Common myeloid progenitor, CD34-positive (primary cell): ENCODE measurements around the gene SSPN.
A peak's percentile ranks its signal among the peaks of the same experiment; 100 is the strongest.
"Not testable (repeated sequence)": the region's sequence is repeated elsewhere in the genome, so short reads cannot be mapped to it uniquely, and the experiment has no call there.

Experiments
- CTCF ChIA-PET: fragments of 350-600 bp; sonication (Branson Sonifier 250); formaldehyde crosslinking; loops from one replicate; lab custom pipeline; 2021; ENCODE audit warnings: antibody characterized with exemption; lab: Charles Lee
- POLR2A ChIA-PET: fragments of 350-600 bp; sonication (Branson Sonifier 250); formaldehyde crosslinking; loops from one replicate; lab custom pipeline; 2021; ENCODE audit warnings: antibody characterized with exemption; lab: Charles Lee
- DNase-seq, 3 donors: peaks; one replicate each; pipeline versions ENCODE4 v3.0.0 to v3.0.0-alpha.2; 2013
- H3K27ac ChIP-seq, 2 experiments: 1 replicate in 1 of 2; 2 replicates in 1 of 2; pipeline ENCODE4 v1.7.0; 2013; ENCODE audit warnings: inconsistent platforms in 2 of 2, low read length in 2 of 2, mild to moderate bottlenecking in 2 of 2, low read depth in 1 of 2, moderate library complexity in 1 of 2; ENCODE audit not compliant: severe bottlenecking in 2 of 2, insufficient read depth in 1 of 2, poor library complexity in 1 of 2
- H3K27me3 ChIP-seq, 5 experiments: replicated peaks in 2 of 5; 1 replicate in 3 of 5; 2 replicates in 2 of 5; pipeline versions ENCODE4 v1.6.1 to v1.7.0; 2013; ENCODE audit warnings: low read length in 4 of 5, mild to moderate bottlenecking in 2 of 5, moderate library complexity in 2 of 5, inconsistent platforms in 1 of 5; ENCODE audit not compliant: insufficient read depth in 5 of 5, control insufficient read depth in 4 of 5
- H3K36me3 ChIP-seq, 4 experiments: 1 replicate in 2 of 4; 2 replicates in 2 of 4; pipeline versions ENCODE4 v1.6.1 to v1.7.0; 2013; ENCODE audit warnings: low read length in 3 of 4, control low read depth in 1 of 4, mild to moderate bottlenecking in 1 of 4; ENCODE audit not compliant: control insufficient read depth in 4 of 4, insufficient read depth in 4 of 4
- H3K4me1 ChIP-seq, 4 experiments: 1 replicate in 3 of 4; 2 replicates in 1 of 4; pipeline versions ENCODE4 v1.6.1 to v1.7.1; 2013; ENCODE audit warnings: low read length in 3 of 4, mild to moderate bottlenecking in 3 of 4, control low read depth in 1 of 4, inconsistent platforms in 1 of 4, moderate library complexity in 1 of 4; ENCODE audit not compliant: control insufficient read depth in 4 of 4, insufficient read depth in 4 of 4; ENCODE audit errors: control extremely low read depth in 1 of 4
- H3K4me3 ChIP-seq, 7 experiments: 1 replicate in 4 of 7; 2 replicates in 3 of 7; pipeline versions ENCODE4 v1.5.1 to v1.7.0; 2013; ENCODE audit warnings: mild to moderate bottlenecking in 7 of 7, low read length in 6 of 7, moderate library complexity in 6 of 7, inconsistent platforms in 2 of 7, low read depth in 2 of 7, control low read depth in 1 of 7; ENCODE audit not compliant: insufficient read depth in 4 of 7, control insufficient read depth in 1 of 7; ENCODE audit errors: extremely low read depth in 1 of 7
- H3K9me3 ChIP-seq, 5 experiments: 1 replicate in 4 of 5; 2 replicates in 1 of 5; pipeline versions ENCODE4 v1.6.1 to v1.7.1; 2013; ENCODE audit warnings: low read length in 4 of 5, mild to moderate bottlenecking in 2 of 5, inconsistent platforms in 1 of 5, low read depth in 1 of 5, moderate library complexity in 1 of 5; ENCODE audit not compliant: control insufficient read depth in 4 of 5, insufficient read depth in 2 of 5; ENCODE audit errors: control extremely low read depth in 1 of 5
- WGBS: methylation state at CpG from one replicate; pipeline ENCODE4 v1.1.5; 2013; ENCODE audit not compliant: insufficient coverage; 5-methylcytosine and 5-hydroxymethylcytosine counted together

SSPN gene

DNA sequence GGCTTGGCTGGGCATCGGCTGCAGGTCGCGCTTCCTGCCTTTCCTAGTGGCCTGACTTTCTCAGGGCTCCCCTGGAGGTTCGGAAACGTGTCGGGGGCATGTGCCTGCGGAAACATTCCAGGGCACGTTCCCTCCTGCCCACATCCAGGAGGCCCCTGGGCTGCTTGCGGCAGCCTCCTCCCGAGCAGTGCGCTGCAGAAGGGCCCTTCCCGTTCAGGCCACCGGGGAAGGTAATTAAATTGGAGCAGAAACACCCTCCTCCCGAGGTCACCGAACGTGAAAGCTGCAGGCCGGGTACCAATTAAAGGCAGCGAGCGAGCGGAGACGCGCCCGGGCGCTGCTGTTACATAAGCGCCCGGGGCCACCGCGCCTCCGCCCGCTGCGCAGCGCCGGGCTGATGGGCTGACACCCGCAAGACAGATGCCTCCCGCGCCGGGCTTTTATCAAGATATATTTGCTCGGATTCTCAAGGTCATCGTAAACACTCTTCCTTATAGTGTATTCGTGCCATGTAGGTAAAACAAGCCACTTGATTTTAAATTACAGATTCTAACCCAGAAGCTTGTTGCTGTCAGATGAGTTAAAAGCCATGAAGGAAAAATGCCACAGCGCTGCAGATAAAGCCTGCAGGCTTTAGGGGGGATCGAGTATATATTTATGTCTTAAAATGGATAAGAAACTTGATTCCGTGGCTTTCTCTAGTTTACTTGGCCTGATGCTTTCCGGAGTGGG lies 31.4 kb downstream of the SSPN start:
- CTCF ChIA-PET, result interaction anchor here (0.6 to 1.7 kb wide), 5 partner anchors 19 to 177 kb away, joined by 3 to 4 read pairs (median 3); no protein-coding TSS in a partner anchor
- Histone ChIP-seq H3K27ac (no peak overlapping the region), H3K9me3 (no peaks in the 10 kb centered on the region), H3K4me1 (peaks cover 0 to 14% (median 7%) of the 10 kb centered on the region in 4 experiments), H3K27me3 (peaks cover 0 to 9% (median 0%) of the 10 kb centered on the region in 5 experiments), H3K36me3 (no peaks in the 10 kb centered on the region), H3K4me3 (peak overlapping the region; percentile 44 to 78 (median 60))
- 5% methylated on average over 38 of the region's 44 CpGs for WGBS
- peak; percentile 36 to 75 (median 65) for DNase-seq
- POLR2A ChIA-PET, result no interaction called here

DNA sequence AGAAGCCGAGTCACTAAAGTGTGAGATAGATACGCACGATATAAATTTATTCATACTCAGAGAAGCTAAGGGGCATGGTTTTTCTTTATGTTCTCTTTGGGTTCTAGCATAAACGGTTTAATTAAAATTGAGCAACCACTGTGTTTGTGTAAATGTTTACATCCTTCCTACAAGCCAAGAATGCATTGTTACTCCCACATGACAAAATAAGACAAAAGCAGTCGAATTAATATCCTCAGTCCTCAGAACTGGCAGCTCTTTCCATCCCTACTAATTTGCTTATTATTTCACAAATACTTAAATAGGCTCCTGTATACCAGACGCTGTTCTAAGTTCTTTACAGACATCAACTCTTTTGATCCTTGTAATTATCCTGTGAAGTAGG lies 32.0 kb downstream of the SSPN start:
- peak overlapping the region in 6 of 7 experiments; percentile 52 to 78 (median 64) for H3K4me3 ChIP-seq

DNA sequence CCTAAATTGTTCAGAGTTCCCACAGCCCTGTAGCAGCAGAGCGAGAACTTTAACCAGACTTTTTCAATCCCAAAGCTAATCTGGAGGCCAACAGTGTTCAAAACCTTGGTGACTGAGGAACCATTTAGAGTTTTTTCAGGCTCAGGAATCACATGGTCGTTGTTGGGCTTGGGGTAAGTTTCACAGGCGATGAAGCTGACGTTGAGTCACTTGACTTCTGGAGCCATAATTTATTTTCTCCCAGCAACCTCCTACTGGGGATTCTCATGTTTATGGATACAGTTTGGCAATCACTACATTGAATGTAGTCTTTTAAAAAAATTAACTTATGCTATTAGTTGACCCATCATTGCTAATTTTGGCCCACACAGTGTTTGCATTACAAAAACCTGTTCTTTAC lies 34.5 kb downstream of the SSPN start:
- POLR2A ChIA-PET, result no interaction called here

More for the DNA sequence above, 32.0 kb downstream of the SSPN start:
- Histone ChIP-seq H3K27ac (no peak overlapping the region), H3K27me3 (peaks cover 0 to 9% (median 0%) of the 10 kb centered on the region in 5 experiments), H3K9me3 (no peaks in the 10 kb centered on the region), H3K36me3 (no peaks in the 10 kb centered on the region), H3K4me1 (peaks cover 0 to 14% (median 7%) of the 10 kb centered on the region in 4 experiments)
- POLR2A ChIA-PET, result no interaction called here
- whole genome bisulfite sequencing, result 83% methylated on average over 1 of the region's 6 CpGs
- CTCF ChIA-PET, result interaction anchor here (0.8 to 1.7 kb wide), 4 partner anchors 19 to 176 kb away, joined by 3 to 4 read pairs (median 3); no protein-coding TSS in a partner anchor
- DNase-seq, result peak in 1 of 3 donors; percentile 7

DNA sequence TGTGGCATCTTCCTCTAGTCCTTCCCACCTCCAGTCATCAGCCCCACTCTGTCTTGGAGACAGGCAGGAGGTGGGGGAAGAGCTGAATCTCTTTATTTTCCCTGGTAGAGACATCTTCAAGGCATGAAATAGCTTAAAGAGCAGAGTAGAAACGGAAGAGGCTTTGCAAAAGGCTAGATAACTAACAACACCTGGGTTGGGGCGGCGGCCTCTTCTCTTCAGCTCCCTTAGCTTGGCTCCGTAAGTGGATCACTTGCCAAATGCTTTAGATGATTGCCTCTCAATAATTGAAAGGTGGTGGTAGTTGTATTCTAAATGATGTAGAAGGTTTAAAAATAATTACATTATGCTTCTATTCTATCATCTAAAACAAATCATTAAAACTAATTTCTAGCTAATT lies 36.1 kb downstream of the SSPN start:
- peaks cover 0 to 5% (median 0%) of the 10 kb centered on the region in 5 experiments for H3K27me3 ChIP-seq
- ChIA-PET CTCF (interaction anchor here (0.7 kb wide), 1 partner anchor 24 kb away, joined by 3 read pairs; no protein-coding TSS in a partner anchor), POLR2A (no interaction called here)
- no peaks in the 10 kb centered on the region for H3K9me3 ChIP-seq
- DNase-seq, result no peak
- no peaks in the 10 kb centered on the region for H3K36me3 ChIP-seq
- no peak overlapping the region for H3K27ac ChIP-seq
- 67% methylated on average over 3 of the region's 4 CpGs for WGBS
- H3K4me1 ChIP-seq, result peaks cover 0 to 10% (median 5%) of the 10 kb centered on the region in 4 experiments
- no peak overlapping the region for H3K4me3 ChIP-seq

More for the DNA sequence above, 34.5 kb downstream of the SSPN start:
- 95% methylated on average over 3 of the region's 4 CpGs for WGBS
- CTCF ChIA-PET, result no interaction called here
- Histone ChIP-seq H3K9me3 (no peaks in the 10 kb centered on the region), H3K4me3 (no peak overlapping the region), H3K36me3 (no peaks in the 10 kb centered on the region), H3K27ac (no peak overlapping the region), H3K27me3 (peaks cover 0 to 9% (median 0%) of the 10 kb centered on the region in 5 experiments), H3K4me1 (peaks cover 0 to 14% (median 7%) of the 10 kb centered on the region in 4 experiments)
- DNase-seq, result no peak

DNA sequence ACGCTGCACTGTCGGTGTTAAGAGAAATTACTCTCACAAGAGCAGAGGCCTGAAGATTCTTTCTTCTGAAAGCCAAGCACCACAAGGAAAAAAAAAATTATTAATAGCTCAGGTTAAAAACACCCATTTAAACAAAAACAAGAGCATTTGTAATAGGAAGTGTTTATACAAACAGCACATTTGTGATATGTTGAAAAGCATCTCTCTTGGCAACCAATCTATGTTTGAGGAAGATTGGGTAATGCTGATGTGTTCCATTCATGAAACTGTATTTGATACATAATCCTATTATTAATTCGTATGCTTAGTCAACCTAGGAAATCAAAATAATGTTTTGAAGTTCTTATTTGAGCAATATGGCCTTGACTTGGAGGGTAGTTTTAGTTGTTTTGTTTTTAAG lies 36.5 kb downstream of the SSPN start:
- Histone ChIP-seq H3K4me3 (no peak overlapping the region), H3K36me3 (no peaks in the 10 kb centered on the region), H3K27me3 (peaks cover 0 to 2% (median 0%) of the 10 kb centered on the region in 5 experiments), H3K27ac (no peak overlapping the region), H3K4me1 (peaks cover 0 to 6% (median 1%) of the 10 kb centered on the region in 4 experiments), H3K9me3 (no peaks in the 10 kb centered on the region)
- ChIA-PET CTCF (interaction anchor here (0.7 to 1.5 kb wide), 2 partner anchors 14 to 24 kb away, joined by 3 read pairs; no protein-coding TSS in a partner anchor), POLR2A (no interaction called here)
- no peak for DNase-seq
- no CpG with 5 or more reads among the region's 3 CpGs for WGBS

DNA sequence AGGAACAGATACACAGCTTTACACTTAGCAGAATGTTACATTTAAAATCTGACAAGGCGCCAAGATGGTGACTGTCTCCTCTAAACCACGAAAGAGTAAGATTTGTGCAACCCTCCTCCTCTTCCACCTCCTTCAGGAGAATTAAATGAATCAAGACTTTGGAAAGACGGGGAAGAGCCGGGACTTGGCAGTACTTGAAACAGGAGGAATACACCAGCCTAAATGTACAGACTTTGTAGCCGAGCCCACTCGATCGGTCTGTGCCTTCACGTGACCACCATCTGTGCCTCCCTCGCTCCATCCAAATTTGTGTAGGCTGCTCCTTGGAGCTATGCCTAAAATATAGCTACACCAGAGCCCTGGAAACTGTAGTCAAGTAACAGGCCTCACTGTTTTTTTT lies 38.3 kb downstream of the SSPN start:
- ChIA-PET CTCF (interaction anchor here (1.1 to 1.5 kb wide), 3 partner anchors 9 to 13 kb away, joined by 3 to 5 read pairs (median 4); no protein-coding TSS in a partner anchor), POLR2A (no interaction called here)
- Histone ChIP-seq H3K27ac (no peak overlapping the region), H3K27me3 (no peaks in the 10 kb centered on the region), H3K4me3 (no peak overlapping the region), H3K9me3 (no peaks in the 10 kb centered on the region), H3K36me3 (no peaks in the 10 kb centered on the region), H3K4me1 (no peaks in the 10 kb centered on the region)
- WGBS, result 98% methylated on average over 7 of the region's 9 CpGs
- DNase-seq, result no peak

DNA sequence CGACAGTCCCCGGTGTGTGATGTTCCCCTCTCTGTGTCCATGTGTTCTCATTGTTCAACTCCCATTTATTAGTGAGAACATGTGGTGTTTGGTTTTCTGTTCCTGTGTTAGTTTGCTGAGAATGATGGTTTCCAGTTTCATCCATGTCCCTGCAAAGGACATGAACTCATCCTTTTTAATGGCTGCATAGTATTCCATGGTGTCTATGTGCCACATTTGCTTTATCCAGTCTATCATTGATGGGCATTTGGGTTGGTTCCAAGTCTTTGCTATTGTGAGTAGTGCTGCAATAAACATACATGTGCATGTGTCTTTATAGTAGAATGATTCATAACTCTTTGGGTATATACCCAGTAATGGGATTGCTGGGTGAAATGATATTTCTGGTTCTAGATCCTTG lies 40.1 kb downstream of the SSPN start:
- H3K4me3 ChIP-seq, H3K27ac ChIP-seq, CTCF ChIA-PET, H3K27me3 ChIP-seq, POLR2A ChIA-PET, H3K36me3 ChIP-seq, H3K9me3 ChIP-seq, H3K4me1 ChIP-seq, DNase-seq: not testable (repeated sequence)
- no CpG with 5 or more reads among the region's 2 CpGs for WGBS
